NCI-H187 (cell line): ENCODE results near the gene DLEU7.
A peak's percentile ranks its signal among the peaks of the same experiment; 100 is the strongest.

Experiments used
- DNase-seq, 2 experiments: peaks; one replicate each; lab custom pipeline; 2025; lab: John Stamatoyannopoulos, UW

Gene DLEU7

GRCh38 chr13:50842990-50843256, 569 bp downstream of the DLEU7 start:
- no peak for DNase-seq

GRCh38 chr13:50842251-50842989, 1.1 kb downstream of the DLEU7 start:
- no peak for DNase-seq

GRCh38 chr13:50841786-50842185, 1.7 kb downstream of the DLEU7 start:
- DNase-seq = no peak

- DNase-seq = no peak
These were observed 3.2 kb downstream of the DLEU7 start for GRCh38 chr13:50840284-50840683.

- no peak for DNase-seq
These were observed 3.7 kb downstream of the DLEU7 start for GRCh38 chr13:50839828-50840227.

GRCh38 chr13:50838701-50839100, 4.8 kb downstream of the DLEU7 start:
- DNase-seq = no peak

GRCh38 chr13:50838031-50838430, 5.5 kb downstream of the DLEU7 start:
- no peak for DNase-seq

GRCh38 chr13:50831512-50831911, 12.0 kb downstream of the DLEU7 start:
- DNase-seq = no peak

GRCh38 chr13:50829896-50830295, 13.6 kb downstream of the DLEU7 start:
- no peak for DNase-seq

GRCh38 chr13:50829226-50829625, 14.3 kb downstream of the DLEU7 start:
- no peak for DNase-seq

- DNase-seq = no peak
These were observed 17.5 kb downstream of the DLEU7 start for GRCh38 chr13:50826035-50826434.

GRCh38 chr13:50812242-50812641, 31.2 kb downstream of the DLEU7 start:
- no peak for DNase-seq

GRCh38 chr13:50810998-50811397, 32.5 kb downstream of the DLEU7 start:
- no peak for DNase-seq

- DNase-seq = no peak
These were observed 33.0 kb downstream of the DLEU7 start for GRCh38 chr13:50810468-50810867.

GRCh38 chr13:50809133-50810090, 34.1 kb downstream of the DLEU7 start:
- DNase-seq = no peak

- DNase-seq = no peak
These were observed 37.7 kb downstream of the DLEU7 start for GRCh38 chr13:50805805-50806204.

GRCh38 chr13:50801087-50801931, 42.2 kb downstream of the DLEU7 start:
- peak; percentile 33 to 71 for DNase-seq

- DNase-seq = no peak
These were observed 43.3 kb downstream of the DLEU7 start for GRCh38 chr13:50800091-50800739.

- DNase-seq = no peak
These were observed 44.6 kb downstream of the DLEU7 start for GRCh38 chr13:50798923-50799322.

- no peak for DNase-seq
These were observed 46.4 kb downstream of the DLEU7 start for GRCh38 chr13:50797091-50797490.

GRCh38 chr13:50796463-50796862, 47.0 kb downstream of the DLEU7 start:
- no peak for DNase-seq

GRCh38 chr13:50794226-50794625, 49.3 kb downstream of the DLEU7 start:
- no peak for DNase-seq
